IPS DF 4.7 (cell line): ENCODE measurements around the gene LIN52.

Experiments
- DNase-seq: peaks from one replicate; pipeline ENCODE4 v3.0.0-alpha.2; 2013; ENCODE audit warnings: low spot score; ENCODE audit errors: extremely low read depth

LIN52 gene

GRCh38 chr14:74231784-74232183 lies 147.0 kb downstream of the LIN52 start:
- DNase-seq = no peak

GRCh38 chr14:74235017-74235416 lies 150.3 kb downstream of the LIN52 start:
- DNase-seq = no peak

GRCh38 chr14:74237441-74237840 lies 152.7 kb downstream of the LIN52 start:
- no peak for DNase-seq

- DNase-seq = no peak
Measured at GRCh38 chr14:74238974-74239847, 154.5 kb downstream of the LIN52 start, which contains the start of gene VSX2. Gene VSX2, plus strand, starts transcription at chr14:74239449. Its CDS starts 113 bp downstream, at chr14:74239562.

- DNase-seq = no peak
Measured at GRCh38 chr14:74239848-74240793, 155.4 kb downstream of the LIN52 start.

GRCh38 chr14:74240794-74241651 lies 156.3 kb downstream of the LIN52 start:
- DNase-seq = no peak

- no peak for DNase-seq
Measured at GRCh38 chr14:74241652-74242017, 156.9 kb downstream of the LIN52 start.

GRCh38 chr14:74242021-74242779 lies 157.4 kb downstream of the LIN52 start:
- no peak for DNase-seq

GRCh38 chr14:74242780-74243042 lies 158.0 kb downstream of the LIN52 start:
- no peak for DNase-seq

GRCh38 chr14:74243051-74243450 lies 158.3 kb downstream of the LIN52 start:
- DNase-seq = no peak

GRCh38 chr14:74244115-74244514 lies 159.4 kb downstream of the LIN52 start:
- DNase-seq = no peak

GRCh38 chr14:74245292-74245691 lies 160.5 kb downstream of the LIN52 start:
- DNase-seq = no peak

GRCh38 chr14:74246542-74246941 lies 161.8 kb downstream of the LIN52 start:
- no peak for DNase-seq

GRCh38 chr14:74248017-74248416 lies 163.3 kb downstream of the LIN52 start:
- no peak for DNase-seq

- DNase-seq = no peak
Measured at GRCh38 chr14:74249433-74250375, 164.9 kb downstream of the LIN52 start.
